ENCODE data around the gene PDE6G.

DNA sequence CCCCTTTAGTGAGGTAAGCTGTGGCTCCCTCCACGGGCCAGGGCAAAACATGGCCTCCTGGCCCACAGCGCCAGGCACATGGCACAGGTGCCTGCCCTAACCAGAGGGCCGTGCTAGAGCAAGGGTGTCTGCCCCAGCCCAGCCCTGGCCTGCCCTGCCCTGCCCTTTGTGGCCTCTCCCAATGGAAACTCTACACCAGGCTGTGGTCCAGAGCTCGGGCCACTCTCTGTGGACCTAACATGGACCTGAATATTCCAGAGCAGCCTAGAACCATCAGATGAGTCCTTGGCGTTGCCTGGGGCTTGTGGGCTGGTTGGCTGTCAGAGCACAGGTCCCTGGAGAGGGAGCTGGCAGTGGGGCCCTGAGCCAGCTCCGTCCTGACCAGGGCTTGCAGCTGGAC, 38.9 kb upstream of the PDE6G start:
- TF ChIP-seq, protein P1, sequence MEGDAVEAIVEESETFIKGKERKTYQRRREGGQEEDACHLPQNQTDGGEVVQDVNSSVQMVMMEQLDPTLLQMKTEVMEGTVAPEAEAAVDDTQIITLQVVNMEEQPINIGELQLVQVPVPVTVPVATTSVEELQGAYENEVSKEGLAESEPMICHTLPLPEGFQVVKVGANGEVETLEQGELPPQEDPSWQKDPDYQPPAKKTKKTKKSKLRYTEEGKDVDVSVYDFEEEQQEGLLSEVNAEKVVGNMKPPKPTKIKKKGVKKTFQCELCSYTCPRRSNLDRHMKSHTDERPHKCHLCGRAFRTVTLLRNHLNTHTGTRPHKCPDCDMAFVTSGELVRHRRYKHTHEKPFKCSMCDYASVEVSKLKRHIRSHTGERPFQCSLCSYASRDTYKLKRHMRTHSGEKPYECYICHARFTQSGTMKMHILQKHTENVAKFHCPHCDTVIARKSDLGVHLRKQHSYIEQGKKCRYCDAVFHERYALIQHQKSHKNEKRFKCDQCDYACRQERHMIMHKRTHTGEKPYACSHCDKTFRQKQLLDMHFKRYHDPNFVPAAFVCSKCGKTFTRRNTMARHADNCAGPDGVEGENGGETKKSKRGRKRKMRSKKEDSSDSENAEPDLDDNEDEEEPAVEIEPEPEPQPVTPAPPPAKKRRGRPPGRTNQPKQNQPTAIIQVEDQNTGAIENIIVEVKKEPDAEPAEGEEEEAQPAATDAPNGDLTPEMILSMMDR (conservative IDR thresholded peaks at IDR 0.05; ENCODE audit: low read depth, low read length): no peak
- TF ChIP-seq RAD21 (IDR thresholded peaks at IDR 0.05; ENCODE audit: low read length) (no peak), USF2 (IDR thresholded peaks at IDR 0.05; ENCODE audit: low read depth, low read length) (no peak), MAFK (IDR thresholded peaks at IDR 0.05; ENCODE audit: low read depth, low read length) (no peak), POLR2A (IDR thresholded peaks at IDR 0.05; ENCODE audit: low read depth, low read length) (no peak), MXI1 (IDR thresholded peaks at IDR 0.05; ENCODE audit: borderline replicate concordance, low read depth, low read length) (no peak), RCOR1 (IDR thresholded peaks at IDR 0.05; ENCODE audit: insufficient replicate concordance, low read length) (no peak), CHD1 (IDR thresholded peaks at IDR 0.05; ENCODE audit: low read depth, low read length) (no peak), SMC3 (IDR thresholded peaks at IDR 0.05; ENCODE audit: low read depth, low read length) (no peak), MAZ (IDR thresholded peaks at IDR 0.05; ENCODE audit: borderline replicate concordance, low read depth, low read length) (no peak), ELK1 (IDR thresholded peaks at IDR 0.05; ENCODE audit: borderline replicate concordance, low read depth, low read length) (no peak), RFX5 (IDR thresholded peaks at IDR 0.05; ENCODE audit: low read depth, low read length) (no peak), BHLHE40 (IDR thresholded peaks at IDR 0.05; ENCODE audit: low read depth, low read length) (no peak), FOS (IDR thresholded peaks at IDR 0.05; ENCODE audit: low read depth, low read length) (no peak)
